ENCODE measurements around the gene SPI1.

The SPI1 gene

GRCh38 chr11:47332791-47333525, 45.4 kb downstream of the SPI1 start:
- Histone ChIP-seq H3K27me3 (ENCODE audit: low read length) (no peaks in the 10 kb centered on the region), H3K9me2 (replicated peaks; ENCODE audit: insufficient read depth, low read length) (no peaks in the 10 kb centered on the region), H2AFZ (ENCODE audit: low read depth, low read length, severe bottlenecking) (no peak overlapping the region), H3K79me2 (ENCODE audit: insufficient read depth, low read length) (no peaks in the 10 kb centered on the region), H4K20me1 (ENCODE audit: low read depth, low read length) (no peaks in the 10 kb centered on the region), H3K27ac (ENCODE audit: low read depth, low read length) (no peak overlapping the region), H3K36me3 (ENCODE audit: low read length) (no peaks in the 10 kb centered on the region), H3F3A (ENCODE audit: insufficient read depth) (no peaks in the 10 kb centered on the region), H3K9ac (ENCODE audit: low read length) (no peak overlapping the region), H3K9me3 (ENCODE audit: insufficient read depth, low read length) (no peaks in the 10 kb centered on the region), H3K4me2 (ENCODE audit: low read depth, low read length, poor library complexity, severe bottlenecking) (no peak overlapping the region), H3K4me3 (ENCODE audit: insufficient read depth, low read length, poor library complexity, severe bottlenecking) (no peak overlapping the region)
- TF ChIP-seq CTCF (IDR thresholded peaks at IDR 0.05; ENCODE audit: insufficient read depth, low read length, poor library complexity, severe bottlenecking) = no peak
- TF ChIP-seq EZH2phosphoT487 (conservative IDR thresholded peaks at IDR 0.05; ENCODE audit: low read length) = no peak

GRCh38 chr11:47332303-47332711, 46.0 kb downstream of the SPI1 start:
- H3K9ac ChIP-seq (ENCODE audit: low read length) = no peak overlapping the region
- TF ChIP-seq EZH2phosphoT487 (conservative IDR thresholded peaks at IDR 0.05; ENCODE audit: low read length) (no peak), CTCF (IDR thresholded peaks at IDR 0.05; ENCODE audit: insufficient read depth, low read length, poor library complexity, severe bottlenecking) (no peak)
- no peaks in the 10 kb centered on the region for H3K27me3 ChIP-seq (ENCODE audit: low read length)
- no peaks in the 10 kb centered on the region for H4K20me1 ChIP-seq (ENCODE audit: low read depth, low read length)
- H3K9me3 ChIP-seq (ENCODE audit: insufficient read depth, low read length) = no peaks in the 10 kb centered on the region
- H3K36me3 ChIP-seq (ENCODE audit: low read length) = no peaks in the 10 kb centered on the region
- H3K4me3 ChIP-seq (ENCODE audit: insufficient read depth, low read length, poor library complexity, severe bottlenecking) = no peak overlapping the region
- no peak overlapping the region for H2AFZ ChIP-seq (ENCODE audit: low read depth, low read length, severe bottlenecking)
- H3K27ac ChIP-seq (ENCODE audit: low read depth, low read length) = no peak overlapping the region
- no peaks in the 10 kb centered on the region for H3F3A ChIP-seq (ENCODE audit: insufficient read depth)
- H3K4me2 ChIP-seq (ENCODE audit: low read depth, low read length, poor library complexity, severe bottlenecking) = no peak overlapping the region
- H3K9me2 ChIP-seq (replicated peaks; ENCODE audit: insufficient read depth, low read length) = no peaks in the 10 kb centered on the region
- H3K79me2 ChIP-seq (ENCODE audit: insufficient read depth, low read length) = no peaks in the 10 kb centered on the region

- H3K9me3 ChIP-seq (ENCODE audit: insufficient read depth, low read length) = no peaks in the 10 kb centered on the region
- no peaks in the 10 kb centered on the region for H4K20me1 ChIP-seq (ENCODE audit: low read depth, low read length)
- no peaks in the 10 kb centered on the region for H3K36me3 ChIP-seq (ENCODE audit: low read length)
- no peak overlapping the region for H3K9ac ChIP-seq (ENCODE audit: low read length)
- no peaks in the 10 kb centered on the region for H3K27me3 ChIP-seq (ENCODE audit: low read length)
- no peaks in the 10 kb centered on the region for H3F3A ChIP-seq (ENCODE audit: insufficient read depth)
- no peaks in the 10 kb centered on the region for H3K79me2 ChIP-seq (ENCODE audit: insufficient read depth, low read length)
- no peak overlapping the region for H3K27ac ChIP-seq (ENCODE audit: low read depth, low read length)
- no peaks in the 10 kb centered on the region for H3K9me2 ChIP-seq (replicated peaks; ENCODE audit: insufficient read depth, low read length)
- TF ChIP-seq CTCF (IDR thresholded peaks at IDR 0.05; ENCODE audit: insufficient read depth, low read length, poor library complexity, severe bottlenecking) (no peak), EZH2phosphoT487 (conservative IDR thresholded peaks at IDR 0.05; ENCODE audit: low read length) (no peak)
- H2AFZ ChIP-seq (ENCODE audit: low read depth, low read length, severe bottlenecking) = no peak overlapping the region
- H3K4me3 ChIP-seq (ENCODE audit: insufficient read depth, low read length, poor library complexity, severe bottlenecking) = no peak overlapping the region
- no peak overlapping the region for H3K4me2 ChIP-seq (ENCODE audit: low read depth, low read length, poor library complexity, severe bottlenecking)
These were observed 46.7 kb downstream of the SPI1 start for GRCh38 chr11:47331454-47332302.

Measured in SU-DHL-6 (cell line).